Amygdala (tissue), 56 donors: ENCODE measurements around the gene CALU.

Experiments used
- DNase-seq, 56 donors: peaks; one replicate each; lab custom pipeline; 2025; lab: John Stamatoyannopoulos, UW

CALU gene

DNA sequence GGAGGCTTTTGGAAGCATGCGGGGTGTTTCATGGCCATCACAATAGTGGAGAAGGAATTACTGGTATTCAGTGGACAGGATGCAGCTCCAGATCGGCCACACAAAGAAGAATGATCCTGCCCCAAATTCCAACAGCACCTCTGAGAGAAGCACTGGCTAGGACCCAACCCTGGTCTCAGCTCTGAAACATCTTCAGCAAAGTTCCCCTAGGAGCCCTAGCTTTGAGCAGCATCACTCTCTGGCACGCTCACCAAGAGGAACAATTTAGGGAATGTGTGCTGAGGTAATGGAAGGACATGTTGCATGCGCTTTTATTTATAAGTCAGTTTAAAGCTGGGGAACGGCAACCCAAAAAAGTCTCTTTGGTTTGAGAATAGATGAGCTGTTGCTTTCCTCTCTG, 42.0 kb downstream of the CALU start:
- DNase-seq = no peak

GRCh38 chr7:128781851-128782250, 42.7 kb downstream of the CALU start:
- DNase-seq = no peak

- DNase-seq = peak in 31 of 56 donors; percentile 4 to 69 (median 37)
Observed at GRCh38 chr7:128783143-128783861, 44.1 kb downstream of the CALU start.

- DNase-seq = no peak
Observed at GRCh38 chr7:128785738-128786137, 46.6 kb downstream of the CALU start.

DNA sequence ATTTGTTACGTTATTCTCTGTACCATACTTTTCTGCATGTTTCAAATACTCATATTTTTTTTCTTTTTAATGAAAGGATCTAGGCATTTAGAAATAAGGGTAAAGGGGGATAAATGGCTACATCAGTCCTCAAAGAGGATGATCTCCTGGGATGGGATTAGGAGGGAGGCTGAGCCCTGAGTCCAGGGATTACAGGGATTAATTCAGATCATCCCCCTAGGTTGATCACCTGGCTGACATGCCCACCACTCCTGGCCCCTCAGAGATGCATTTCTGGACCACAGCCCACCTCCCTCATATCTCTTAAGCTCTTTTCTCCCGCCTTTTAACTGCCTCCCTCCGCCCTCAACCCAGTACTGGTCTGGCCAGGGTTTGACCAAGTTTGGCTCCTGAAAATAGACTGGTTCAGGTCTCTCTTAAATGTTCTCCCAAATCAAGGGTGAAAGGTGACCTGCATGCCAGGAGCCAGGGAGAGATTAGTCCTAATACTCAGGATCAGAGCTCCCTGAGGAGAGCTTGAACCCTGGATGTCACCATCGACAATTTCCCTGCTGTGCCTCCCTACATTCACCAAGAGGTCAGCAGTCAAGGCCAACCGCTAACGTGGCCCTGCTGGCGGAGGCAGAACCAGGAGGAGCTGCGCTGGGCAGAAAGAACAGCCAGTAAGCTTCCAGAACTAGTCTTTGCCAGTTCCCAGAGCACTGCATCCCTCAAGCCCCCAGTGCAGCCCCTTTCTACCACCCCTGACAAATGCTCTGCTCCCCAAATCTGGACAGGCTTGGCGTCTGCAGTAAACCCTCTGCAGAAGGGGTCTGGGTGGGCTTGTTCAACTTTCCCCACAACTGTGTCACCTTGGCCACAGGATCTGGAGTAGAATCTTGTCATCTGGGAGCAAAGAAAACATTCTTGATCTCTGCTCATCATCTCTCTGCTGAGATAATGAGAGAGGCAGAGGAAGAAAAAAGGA, 49.6 kb downstream of the CALU start:
- no peak for DNase-seq

GRCh38 chr7:128790315-128791041, 51.3 kb downstream of the CALU start:
- peak in 2 of 56 donors; percentile 3 to 4 for DNase-seq

- DNase-seq = peak in 40 of 56 donors; percentile 11 to 71 (median 38)
Observed at GRCh38 chr7:128791121-128791971, 52.2 kb downstream of the CALU start, which contains the start of gene CCDC136. CCDC136 (plus strand) TSS chr7:128791968; CDS start chr7:128792412, 444 bp downstream.

- DNase-seq = no peak
Observed at GRCh38 chr7:128791972-128792327, 52.8 kb downstream of the CALU start.

- peak in 9 of 56 donors; percentile 13 to 34 (median 26) for DNase-seq
Observed at GRCh38 chr7:128792471-128793180, 53.5 kb downstream of the CALU start.

DNA sequence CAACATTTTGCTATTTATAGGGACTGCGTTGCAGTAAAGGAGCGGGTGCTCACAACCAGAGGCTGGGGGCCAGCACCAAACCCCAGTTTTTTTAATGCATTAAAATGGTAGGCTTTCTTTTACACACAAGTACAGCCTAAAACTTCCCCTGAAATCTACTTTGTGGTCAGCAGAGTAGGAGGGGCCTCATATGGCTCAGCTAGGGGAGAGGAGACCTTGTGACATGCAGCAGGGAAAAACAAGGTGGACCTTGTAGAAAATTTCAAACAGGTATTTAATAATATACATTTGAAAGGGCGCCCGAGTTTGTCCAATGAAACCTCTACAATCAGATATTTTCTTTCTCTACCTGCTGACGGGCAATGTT, 54.0 kb downstream of the CALU start:
- no peak for DNase-seq

- peak in 1 of 56 donors; percentile 8 for DNase-seq
Observed at GRCh38 chr7:128794020-128794419, 54.9 kb downstream of the CALU start.

DNA sequence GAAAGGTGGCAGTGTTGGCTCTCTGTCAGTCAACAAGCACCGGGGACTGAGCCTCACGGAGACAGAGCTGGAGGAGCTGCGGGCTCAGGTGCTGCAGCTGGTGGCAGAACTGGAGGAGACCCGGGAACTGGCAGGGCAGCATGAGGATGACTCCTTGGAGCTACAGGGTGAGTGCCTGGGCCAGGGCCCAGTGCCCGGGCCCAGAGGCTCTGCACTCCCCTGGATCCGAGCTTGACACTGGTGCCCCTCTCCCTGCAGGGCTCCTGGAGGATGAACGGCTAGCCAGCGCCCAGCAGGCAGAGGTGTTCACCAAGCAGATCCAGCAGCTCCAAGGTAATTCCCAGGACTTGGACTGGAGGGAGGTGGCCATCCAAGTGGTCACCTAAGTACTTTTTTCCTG, 55.3 kb downstream of the CALU start:
- DNase-seq = no peak

- DNase-seq = no peak
Observed at GRCh38 chr7:128795129-128795528, 56.0 kb downstream of the CALU start.

DNA sequence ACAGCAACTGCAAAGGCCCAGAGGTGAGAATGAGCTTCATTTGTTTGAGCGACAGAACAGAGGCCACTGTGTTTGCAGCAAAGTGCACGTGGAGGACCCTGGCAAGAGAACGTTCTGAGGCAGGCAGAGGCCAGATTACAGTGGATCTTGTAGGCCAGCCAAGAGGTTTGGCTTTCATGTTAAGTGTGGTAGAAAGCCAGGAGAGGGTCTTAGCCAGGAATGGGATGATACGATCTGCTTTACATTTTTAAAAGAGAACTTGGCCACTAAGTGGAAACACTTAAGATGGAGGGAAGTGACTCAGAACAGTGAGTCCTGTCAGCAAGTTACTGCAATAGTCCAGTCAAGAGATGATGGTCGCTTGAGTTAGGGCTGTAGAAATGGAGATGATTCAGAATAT, 57.2 kb downstream of the CALU start:
- DNase-seq = no peak

GRCh38 chr7:128799451-128799850, 60.3 kb downstream of the CALU start:
- no peak for DNase-seq

DNA sequence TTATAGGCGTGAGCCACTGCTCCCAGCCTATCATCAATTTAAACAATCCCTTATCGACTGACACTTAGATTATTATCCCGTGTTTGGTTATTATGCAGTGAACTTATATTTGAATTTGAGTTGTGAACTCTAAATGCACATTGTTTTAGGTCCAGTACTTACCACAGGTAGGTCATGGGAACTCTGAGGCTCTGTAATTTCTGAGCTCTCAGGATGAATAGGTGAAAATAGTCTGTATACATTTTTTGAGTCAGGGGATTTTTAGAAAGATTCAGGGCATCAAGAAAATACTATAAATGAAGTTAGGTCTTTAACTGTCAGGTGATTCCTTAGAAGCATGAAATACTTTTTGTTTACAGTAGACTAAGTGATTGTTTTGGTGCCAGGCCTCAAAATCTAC, 61.4 kb downstream of the CALU start:
- no peak for DNase-seq

GRCh38 chr7:128801003-128801402, 61.8 kb downstream of the CALU start:
- no peak for DNase-seq

DNA sequence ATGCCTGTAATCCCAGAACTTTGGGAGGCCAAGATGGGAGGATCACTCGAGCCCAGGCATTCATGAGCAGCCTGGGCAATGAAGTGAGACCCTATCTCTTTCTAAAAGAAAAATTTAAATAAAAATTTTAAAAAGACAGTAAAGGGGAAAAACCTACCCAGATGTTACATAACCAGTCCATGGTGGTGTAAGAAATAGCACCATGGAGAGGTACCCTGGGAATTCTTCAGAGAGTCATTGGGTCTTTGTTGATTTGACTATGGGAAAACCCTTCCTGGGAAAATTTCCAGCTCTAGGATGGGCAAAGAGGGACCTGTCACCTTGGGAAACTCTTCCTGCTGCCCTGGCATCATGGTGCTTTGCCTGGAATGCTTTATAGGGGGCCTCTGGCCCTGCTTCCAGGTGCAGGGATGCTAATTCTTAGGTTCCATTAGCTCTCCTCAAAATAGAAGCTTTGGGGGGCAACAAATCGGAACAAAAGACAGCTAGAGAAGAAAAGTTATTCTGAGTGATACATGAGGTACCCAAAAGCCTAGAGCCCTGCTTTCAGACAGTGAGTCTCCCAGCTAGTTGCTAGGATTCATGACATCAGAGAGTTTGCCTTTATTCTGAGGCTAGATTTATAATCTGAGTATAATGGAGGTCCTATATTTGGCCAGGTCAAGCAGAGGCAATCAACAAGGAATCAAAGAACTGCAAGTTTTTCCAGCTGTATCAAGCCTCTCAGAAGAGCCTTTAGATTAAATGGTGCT, 62.7 kb downstream of the CALU start:
- DNase-seq = no peak

- DNase-seq = no peak
Observed at GRCh38 chr7:128804484-128804883, 65.3 kb downstream of the CALU start.
